Measurements from ENCODE around the gene ROPN1L.

- TF ChIP-seq CTCF (IDR thresholded peaks at IDR 0.05) (no peak), POLR2A (IDR thresholded peaks at IDR 0.05) (no peak)
Observed at GRCh38 chr5:10447041-10447440, 5.4 kb downstream of the ROPN1L start.

All from lower leg skin (tissue), 3 donors.